ENCODE data around the gene CACNA1C.

- TF ChIP-seq CTCF (conservative IDR thresholded peaks at IDR 0.05) = no peak
- TF ChIP-seq ZFX (IDR thresholded peaks at IDR 0.05) = no peak
These were observed 172.2 kb downstream of the CACNA1C start for GRCh38 chr12:2224961-2225360.

Data from C4-2B (cell line).